Activated T-cell treated with anti-CD3 and anti-CD28 coated beads, Interleukin-2, amount 50 U/mL, for 48 hours (primary cell): ENCODE results near the gene IL1A.

ENCODE experiments used
- DNase-seq, 2 experiments: peaks; one replicate each; pipeline ENCODE4 v3.0.0-alpha.2; 2020

Gene IL1A

DNA sequence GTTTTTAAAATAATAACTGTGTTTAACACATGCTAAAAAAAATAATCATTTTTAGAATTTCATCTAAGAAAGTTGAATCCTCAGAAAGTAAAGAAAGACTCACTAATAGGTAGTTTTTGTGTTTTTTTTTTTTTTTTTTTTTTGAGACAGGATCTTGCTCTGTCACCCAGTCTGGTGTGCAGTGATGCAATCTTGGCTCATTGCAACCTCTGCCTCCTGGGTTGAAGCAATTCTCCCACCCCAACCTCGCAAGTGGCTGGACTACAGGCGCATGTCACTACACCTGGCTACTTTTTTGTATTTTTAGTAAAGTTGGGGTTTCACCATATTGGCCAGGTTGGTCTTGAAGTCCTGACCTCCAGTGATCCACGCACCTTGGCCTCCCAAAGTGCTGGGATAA, 27.0 kb downstream of the IL1A start:
- DNase-seq: no peak

DNA sequence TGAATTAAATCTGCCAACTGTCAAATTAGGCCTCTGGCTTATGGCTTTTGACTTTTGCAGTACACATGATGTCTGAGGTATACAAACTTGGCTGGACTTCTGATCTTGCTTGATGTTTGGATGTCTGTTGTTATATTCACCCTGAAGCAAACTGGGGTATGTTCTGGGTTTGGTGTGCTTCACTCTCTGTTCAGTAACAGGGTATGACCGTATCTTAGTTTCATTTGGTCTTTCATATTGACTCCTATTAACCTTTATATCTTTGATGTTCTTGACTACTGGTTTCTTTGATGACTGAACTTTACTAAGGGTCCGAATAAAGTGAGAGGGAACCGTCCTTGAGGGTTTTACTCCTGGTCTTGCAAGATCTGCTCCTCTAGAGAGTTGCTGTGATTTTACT, 28.1 kb downstream of the IL1A start:
- DNase-seq: no peak

- no peak for DNase-seq
Measured at GRCh38 chr2:112755444-112755843, 28.8 kb downstream of the IL1A start.

- no peak for DNase-seq
Measured at GRCh38 chr2:112754564-112754963, 29.7 kb downstream of the IL1A start.

DNA sequence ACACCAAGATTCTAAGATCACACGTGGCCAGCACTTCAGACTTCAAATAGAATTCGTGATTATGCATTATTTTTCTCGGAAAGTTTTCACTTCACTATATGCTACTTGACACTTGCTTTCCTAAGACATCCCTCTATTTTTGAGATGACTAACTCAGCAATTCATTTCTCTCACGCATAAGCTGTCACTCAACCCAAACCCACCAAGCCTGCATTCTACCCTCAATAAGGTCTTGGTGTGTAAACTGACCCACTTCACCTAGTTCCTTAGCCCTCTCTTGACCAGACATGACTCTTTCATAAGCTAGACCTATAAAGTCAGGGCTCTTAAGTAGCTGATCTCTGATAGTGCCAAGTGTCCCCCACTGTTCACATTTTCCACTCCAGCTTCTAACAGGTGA, 31.6 kb downstream of the IL1A start:
- DNase-seq: no peak

DNA sequence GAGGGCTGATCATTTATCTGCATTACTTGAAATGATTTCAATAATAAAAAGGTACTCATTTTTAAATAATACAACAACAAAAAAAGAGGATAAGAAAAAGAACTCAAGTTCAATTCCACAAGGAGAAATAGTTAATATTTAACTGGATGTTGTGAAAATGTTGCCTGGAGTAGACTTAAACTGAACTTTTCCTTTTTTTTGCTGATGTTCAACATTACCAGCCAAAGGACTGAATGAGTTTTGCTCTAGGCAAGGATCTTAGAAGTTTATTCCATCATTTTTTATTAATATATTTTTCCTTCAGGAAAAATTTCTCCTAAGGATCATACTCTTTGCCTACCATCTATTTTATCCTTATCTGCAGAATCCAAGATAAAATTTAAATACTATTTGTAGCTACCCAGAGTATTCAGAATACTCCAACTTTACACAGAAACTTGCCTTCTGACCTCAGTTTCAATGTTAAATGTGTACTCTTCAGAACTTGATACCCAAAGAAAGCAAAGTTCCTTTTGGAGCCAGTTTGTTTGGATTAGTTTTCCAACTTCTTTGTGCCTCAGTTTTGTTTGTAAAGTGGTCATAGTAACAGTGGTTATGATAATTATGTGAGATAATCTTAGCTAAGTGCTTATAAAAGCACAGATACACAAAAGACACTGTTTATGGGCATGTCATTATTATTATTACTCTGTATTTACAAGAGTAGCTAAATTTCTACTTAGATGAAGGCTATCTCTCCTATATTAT, 32.7 kb downstream of the IL1A start:
- no peak for DNase-seq

- no peak for DNase-seq
Measured at GRCh38 chr2:112750560-112750843, 33.8 kb downstream of the IL1A start.

GRCh38 chr2:112749755-112750559, 34.3 kb downstream of the IL1A start:
- peak; percentile 85 to 87 for DNase-seq

- DNase-seq: no peak
Measured at GRCh38 chr2:112740527-112740926, 43.8 kb downstream of the IL1A start.

GRCh38 chr2:112737542-112738232, 46.6 kb downstream of the IL1A start:
- no peak for DNase-seq

- no peak for DNase-seq
Measured at GRCh38 chr2:112733871-112734270, 50.4 kb downstream of the IL1A start.

GRCh38 chr2:112733456-112733855, 50.8 kb downstream of the IL1A start:
- DNase-seq: no peak

DNA sequence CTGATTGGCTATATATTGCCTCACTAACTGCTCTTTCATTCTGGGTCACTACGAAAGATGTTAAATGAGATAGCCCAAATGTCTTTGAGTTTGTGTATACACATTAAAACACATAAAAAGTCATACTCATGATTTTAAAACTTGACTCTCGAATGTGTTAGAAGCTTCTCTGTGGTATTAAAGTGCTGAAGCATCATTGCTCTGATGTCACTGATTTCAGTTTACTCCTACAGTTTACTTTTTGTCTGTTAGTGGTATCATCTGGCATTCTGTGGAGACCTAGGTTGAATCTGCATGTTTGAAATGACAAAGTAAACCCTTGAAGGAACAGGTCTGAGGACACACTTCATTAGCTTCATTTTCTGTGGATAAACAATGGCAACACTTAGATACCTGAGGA, 52.8 kb downstream of the IL1A start:
- no peak for DNase-seq

DNA sequence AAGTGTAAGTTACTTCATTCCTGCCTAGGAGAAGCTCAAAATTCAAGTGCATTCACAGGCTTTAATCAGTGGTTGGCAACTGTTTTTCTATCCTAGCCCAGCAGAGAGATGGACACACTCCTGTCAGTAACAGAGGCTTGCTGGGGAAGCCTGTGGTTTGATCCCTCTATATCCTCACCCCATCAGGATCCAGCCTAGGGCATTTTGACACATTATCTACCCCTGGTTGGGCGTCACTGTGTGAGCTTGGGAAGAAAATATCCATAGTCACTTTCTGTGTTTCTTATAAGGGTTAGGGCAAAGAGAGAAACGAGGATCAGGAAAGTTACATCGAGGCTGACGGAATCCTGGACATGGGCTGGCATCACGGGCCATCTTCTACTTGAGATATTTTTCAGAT, 53.5 kb downstream of the IL1A start:
- no peak for DNase-seq

GRCh38 chr2:112730216-112730615, 54.1 kb downstream of the IL1A start:
- no peak for DNase-seq

GRCh38 chr2:112728378-112729175, 55.7 kb downstream of the IL1A start:
- DNase-seq: no peak

- DNase-seq: no peak
Measured at GRCh38 chr2:112728029-112728362, 56.3 kb downstream of the IL1A start.

- DNase-seq: no peak
Measured at GRCh38 chr2:112727276-112728028, 56.8 kb downstream of the IL1A start.

- DNase-seq: peak; percentile 93 to 94
Measured at GRCh38 chr2:112726487-112727190, 57.7 kb downstream of the IL1A start.

DNA sequence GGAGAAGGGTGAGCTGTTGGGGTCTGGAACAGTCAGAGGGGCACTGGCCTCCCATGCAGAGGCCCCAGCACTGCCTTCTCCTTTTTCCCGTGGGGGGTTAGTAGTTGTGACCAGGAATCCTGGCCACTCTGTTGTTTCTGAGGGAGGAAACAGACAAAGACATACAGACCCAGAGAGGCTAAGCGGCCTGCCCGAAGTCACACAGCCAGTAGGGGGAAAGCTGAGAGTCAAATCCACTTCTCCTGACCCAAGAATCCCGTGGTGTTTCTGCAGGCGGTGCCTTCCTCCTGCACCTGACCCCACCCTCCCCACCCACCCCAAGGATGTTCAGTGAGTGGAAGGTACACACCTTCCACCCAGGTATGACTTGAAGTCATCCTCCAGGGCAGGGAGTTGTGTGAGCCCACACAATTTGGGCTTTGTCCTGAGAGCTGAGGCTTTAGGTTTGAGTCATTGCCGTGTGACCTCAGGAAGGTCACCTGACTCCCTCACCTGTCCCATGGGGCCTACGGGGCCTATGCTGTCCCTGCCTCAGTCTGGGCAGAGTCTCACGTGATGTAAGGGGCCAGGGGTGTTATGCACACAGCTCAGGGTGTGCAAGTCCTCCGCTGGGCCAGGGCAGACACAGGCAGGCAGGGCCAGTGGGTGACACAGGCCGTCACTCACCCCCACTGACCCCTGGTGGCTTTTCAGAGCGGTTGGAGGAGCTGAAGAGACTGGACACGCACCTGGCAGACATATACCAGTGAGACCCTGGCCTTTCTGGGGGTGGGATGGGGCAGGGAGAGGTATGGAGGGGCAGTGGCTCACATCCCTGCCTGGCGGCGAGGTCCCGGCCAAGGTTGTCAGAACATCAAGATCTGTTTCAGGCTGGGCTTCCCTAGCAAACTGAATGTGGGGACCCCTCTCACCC, 58.5 kb downstream of the IL1A start:
- no peak for DNase-seq
